Activated CD4-positive, alpha-beta T cell treated with anti-CD3 and anti-CD28 coated beads, Interleukin-10, Interleukin-2, amounts not matched to agents 100 ng/mL and 50 ng/mL, durations not matched to agents 16 hours and 8 hours (primary cell): ENCODE results near the gene MYH16.
"Not testable (repeated sequence)": the region's sequence is repeated elsewhere in the genome, so short reads cannot be mapped to it uniquely, and the experiment has no call there.

Source experiments
- DNase-seq: peaks from one replicate; pipeline ENCODE4 v3.0.0-alpha.2; 2020

The MYH16 gene

DNA sequence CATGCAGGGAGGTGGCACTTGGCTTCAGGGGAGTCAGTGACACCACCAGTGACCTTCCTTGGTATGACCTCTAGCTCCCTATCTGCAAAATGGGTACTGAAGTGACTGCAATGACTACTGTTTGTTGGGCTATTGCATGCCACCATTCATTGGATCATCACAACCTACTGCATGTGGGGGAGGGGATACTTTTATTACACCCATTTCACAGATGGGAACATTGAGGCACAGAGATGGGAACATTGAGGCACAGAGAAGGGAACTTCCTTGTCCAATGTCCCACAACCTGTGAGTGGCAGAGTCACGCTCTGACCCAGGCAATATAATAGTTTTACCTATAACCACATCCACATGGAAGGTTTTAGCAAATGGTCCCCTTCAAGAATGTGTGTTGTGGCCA, 12.2 kb upstream of the MYH16 start:
- DNase-seq: no peak

- DNase-seq: no peak
These were observed 11.0 kb upstream of the MYH16 start for GRCh38 chr7:99261646-99262045.

GRCh38 chr7:99265848-99266480, 6.7 kb upstream of the MYH16 start:
- no peak for DNase-seq

DNA sequence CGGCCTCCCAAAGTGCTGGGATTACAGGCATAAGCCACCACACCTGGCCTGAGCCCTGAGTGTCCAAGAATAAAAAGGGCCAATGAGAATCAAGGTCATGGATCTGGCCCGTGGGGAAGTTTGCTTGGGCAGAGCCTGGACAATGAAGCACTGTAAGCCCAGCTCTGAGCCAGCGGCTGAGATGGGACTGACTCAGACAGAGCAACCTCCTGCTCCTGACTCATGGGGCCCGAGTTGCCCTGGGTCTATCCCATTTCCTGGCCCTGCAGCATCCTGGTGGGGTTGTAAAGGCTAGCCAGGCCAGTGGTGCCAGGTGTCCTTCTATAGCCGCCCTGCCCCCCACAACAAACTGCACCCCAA, 5.2 kb upstream of the MYH16 start:
- no peak for DNase-seq

DNA sequence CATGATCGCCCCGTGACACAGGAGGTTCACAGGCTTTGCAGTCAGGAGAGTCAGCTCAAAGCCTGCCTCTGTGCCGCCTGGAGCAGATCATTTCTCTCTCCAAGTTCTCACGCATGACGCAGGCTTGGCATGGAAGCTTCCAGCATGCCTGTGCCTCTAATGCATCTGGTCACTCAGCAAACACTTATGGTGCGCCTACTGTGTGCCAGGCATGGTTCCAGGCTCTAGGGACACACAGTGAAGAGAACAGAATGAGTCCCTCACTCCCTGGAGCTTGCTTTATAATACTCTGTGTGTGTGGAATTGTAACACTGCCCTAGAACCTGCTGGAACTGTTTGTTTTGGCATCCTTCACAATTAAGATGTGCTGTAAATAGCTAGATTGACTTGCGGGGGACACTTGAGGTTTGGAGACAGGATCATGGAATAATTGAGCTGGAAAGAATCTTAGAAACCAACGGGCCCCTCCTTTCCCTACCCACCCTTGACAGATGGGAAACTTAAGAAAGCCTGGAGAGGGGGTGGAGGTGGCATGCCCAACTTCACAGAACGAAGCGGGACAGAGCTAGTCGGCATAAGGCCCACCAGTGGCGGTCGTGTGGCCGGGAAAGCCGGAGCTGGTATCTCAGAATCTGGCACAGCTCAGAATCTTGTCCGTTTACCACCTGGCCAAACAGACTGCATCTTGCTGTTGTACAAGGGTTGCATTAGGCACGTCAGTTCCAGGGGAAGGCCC, 4.6 kb upstream of the MYH16 start:
- DNase-seq: no peak

DNA sequence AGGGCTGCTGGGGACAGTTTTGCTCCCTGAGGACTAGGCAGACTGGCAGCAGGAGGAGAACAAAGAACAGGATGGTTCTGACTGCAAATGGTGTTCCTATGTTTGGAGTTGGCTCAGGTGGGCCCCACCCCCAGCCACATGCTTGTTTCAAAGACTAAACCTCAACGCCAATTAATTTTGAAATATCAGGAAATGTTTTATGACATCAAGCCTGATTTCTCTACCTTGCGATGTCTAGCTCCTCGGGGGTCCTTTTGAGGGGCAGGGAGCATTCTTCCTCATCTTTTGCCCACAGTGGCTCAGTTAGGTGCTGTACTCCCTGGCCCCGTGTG, 4.1 kb upstream of the MYH16 start:
- no peak for DNase-seq

DNA sequence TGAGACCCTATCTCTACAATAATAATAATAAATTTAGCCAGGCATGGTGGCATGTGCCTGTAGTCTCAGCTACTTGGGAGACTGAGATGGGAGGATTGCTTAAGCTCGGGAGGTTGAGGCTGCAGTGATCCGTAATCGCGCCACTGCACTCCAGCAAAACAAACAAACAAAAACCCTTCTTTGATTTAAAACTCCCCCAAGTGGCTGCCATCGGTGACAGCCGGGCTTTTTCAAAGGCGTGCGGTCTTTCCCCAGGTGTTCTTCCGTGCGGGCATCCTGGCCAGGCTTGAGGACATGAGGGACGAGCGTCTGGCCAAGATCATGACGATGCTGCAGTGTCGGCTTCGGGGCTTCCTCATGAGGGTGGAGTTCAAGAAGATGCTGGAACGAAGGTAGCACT, 1.9 kb upstream of the MYH16 start:
- no peak for DNase-seq

- DNase-seq: not testable (repeated sequence)
These were observed 922 bp downstream of the MYH16 start for GRCh38 chr7:99273561-99273960.

DNA sequence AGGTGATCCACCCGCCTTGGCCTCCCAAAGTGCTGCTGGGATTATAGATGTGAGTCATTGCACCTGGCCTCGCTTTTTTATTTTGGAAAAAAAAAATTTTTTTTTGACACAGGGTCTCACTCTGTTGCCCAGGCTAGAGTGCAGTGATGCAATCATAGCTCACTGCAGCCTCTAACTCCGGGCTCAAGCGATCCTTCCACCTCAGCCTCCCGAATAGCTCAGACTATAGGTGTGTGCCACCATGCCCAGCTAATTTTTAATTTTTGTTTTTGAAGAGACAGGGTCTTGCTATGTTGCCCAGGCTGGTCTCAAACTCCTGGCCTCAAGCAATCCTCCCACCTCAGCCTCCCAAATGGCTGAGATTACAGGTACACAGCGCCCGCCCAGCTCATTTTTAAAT, 2.3 kb downstream of the MYH16 start:
- DNase-seq: not testable (repeated sequence)

GRCh38 chr7:99275496-99275895, 2.9 kb downstream of the MYH16 start:
- DNase-seq: no peak

DNA sequence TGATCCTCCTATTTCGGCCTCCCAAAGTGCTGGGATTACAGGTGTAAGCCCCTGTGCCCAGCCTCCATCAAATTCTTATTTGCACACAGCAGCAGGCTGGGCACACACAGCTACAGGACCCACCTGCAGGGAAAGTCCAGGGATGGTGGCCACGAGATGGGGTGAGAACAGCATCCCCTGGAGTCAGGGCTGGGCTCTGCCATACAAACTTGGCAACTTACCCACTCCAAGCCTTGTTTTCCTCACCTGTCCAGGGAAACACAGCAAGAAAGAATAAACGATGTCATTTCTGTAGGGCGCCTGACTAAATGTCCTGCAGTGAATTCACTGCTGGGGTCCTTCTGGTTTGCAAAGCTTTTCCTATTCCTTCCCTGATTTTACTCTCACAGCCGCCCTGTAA, 5.5 kb downstream of the MYH16 start:
- DNase-seq: no peak

- DNase-seq: not testable (repeated sequence)
These were observed 11.5 kb downstream of the MYH16 start for GRCh38 chr7:99284165-99284564.

DNA sequence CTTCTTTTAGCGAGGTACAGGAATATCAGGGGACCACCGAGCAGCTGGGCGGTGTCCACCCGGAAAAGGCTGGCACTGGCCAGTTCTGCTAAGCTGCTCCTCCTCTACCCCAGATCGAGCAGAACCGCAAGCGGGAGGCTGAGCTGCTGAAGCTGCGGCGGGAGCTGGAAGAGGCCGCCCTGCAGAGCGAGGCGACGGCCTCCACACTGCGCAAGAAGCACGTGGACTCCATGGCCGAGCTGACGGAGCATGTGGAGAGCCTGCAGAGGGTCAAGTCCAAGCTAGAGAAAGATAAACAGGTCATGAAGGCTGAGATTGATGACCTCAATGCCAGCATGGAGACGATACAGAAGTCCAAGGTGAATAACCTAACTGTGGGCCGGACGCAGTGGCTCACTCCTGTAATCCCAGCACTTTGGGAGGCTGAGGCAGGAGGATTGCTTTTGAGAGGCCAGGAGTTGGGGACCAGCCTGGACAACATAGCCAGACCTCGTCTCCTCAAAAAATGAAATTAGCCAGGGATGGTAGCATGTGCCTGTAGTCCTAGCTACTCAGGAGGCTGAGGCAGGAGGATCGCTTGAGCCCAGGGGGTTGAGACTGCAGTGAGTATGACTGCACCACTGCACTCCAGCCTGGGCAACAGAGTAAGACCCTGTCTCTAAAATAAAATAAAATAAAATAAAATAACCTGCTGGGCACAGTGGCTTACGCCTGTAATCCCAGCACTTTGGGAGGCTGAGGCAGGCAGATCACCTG, 15.3 kb downstream of the MYH16 start:
- DNase-seq: no peak

- no peak for DNase-seq
These were observed 16.5 kb downstream of the MYH16 start for GRCh38 chr7:99289185-99289584.

DNA sequence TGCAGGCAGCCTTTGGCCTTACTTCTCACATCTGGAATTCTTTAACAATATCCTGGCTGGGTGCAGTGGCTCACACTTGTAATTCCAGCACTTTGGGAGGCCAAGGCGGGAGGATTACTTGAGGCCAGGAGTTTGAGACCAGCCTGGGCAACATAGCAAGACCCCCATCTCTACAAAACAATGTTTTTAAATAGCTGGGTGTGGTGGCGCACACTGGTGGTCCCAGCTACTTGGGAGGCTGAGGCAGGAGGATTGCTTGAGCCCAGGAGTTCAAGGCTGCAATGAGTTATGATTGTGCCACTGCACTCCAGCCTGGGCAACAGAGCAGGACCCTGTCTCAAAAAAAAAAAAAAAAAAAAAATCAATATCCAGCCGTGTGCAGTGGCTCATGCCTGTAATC, 17.5 kb downstream of the MYH16 start:
- not testable (repeated sequence) for DNase-seq

GRCh38 chr7:99290980-99291607, 18.5 kb downstream of the MYH16 start:
- no peak for DNase-seq

GRCh38 chr7:99292127-99292526, 19.5 kb downstream of the MYH16 start:
- no peak for DNase-seq

DNA sequence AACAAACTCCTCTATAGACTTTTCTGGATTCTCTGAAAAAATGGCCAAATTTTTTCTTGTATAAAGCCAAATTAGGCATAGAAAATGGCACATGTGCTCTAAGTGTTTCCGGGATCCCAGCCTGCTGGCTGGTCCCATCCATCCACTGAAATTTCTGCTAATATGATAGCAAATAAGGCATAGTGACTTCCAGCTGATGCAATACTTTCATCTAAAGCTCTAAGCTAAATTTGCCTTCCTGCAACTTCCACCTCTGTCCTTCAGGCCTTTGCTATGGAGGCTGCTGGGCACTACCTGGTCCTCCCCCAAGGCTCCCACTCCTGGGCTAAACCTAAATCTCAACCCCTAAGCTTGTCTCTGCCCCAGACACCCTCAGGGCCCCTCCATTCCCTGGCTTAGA, 20.5 kb downstream of the MYH16 start:
- DNase-seq: no peak

DNA sequence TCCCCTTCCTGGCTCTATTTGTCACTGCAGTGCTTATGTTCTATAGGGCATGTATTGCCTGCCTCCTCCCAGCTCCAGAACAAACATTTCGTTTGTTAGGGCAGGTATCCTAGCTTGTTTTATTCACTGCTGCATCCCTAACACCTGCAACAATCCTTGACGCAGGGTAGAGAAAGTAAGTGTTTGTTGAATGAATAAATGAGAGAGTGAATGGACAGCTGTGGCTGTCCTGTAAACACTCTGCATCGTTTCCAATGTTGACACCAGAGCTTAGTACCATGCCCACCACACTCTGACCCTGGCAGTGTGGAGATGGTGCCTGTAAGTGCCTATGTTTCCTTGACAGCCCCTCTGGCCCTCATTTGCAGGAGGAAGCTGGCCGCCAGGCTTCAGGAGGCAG, 21.0 kb downstream of the MYH16 start:
- no peak for DNase-seq

DNA sequence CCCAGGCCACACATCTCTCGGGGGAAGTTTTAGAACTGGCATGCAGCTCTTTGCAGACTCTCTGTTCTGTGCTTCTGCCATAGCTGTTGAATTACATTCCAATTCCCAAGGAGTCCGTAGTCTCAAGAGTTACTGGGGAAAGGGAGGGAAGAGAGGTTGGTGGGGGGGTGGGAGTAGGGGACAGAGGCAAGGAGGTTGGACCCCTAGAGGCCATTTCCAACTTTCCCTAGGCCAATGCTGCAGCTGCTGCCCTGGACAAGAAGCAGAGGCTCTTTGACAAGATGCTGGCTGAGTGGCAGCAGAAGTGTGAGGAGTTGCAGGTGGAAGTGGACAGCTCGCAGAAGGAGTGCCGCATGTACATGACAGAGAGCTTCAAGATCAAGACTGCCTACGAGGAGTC, 23.8 kb downstream of the MYH16 start:
- DNase-seq: no peak

DNA sequence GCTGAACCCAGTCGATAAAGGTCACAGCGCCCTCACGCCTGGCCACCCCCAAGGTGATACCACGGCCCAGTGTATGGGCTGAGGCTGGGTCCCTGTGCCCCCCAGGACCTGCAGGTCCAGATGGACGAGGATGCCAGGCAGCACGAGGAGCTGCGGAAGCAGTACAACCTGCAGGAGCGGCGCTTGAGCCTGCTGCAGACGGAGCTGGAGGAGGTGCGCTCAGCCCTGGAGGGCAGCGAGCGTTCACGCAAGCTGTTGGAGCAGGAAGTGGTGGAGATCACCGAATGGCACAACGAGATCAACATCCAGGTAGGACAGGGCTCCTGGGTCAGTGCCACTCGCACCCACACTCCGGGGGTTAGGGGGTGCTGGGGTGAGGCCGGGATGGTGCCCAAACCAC, 28.9 kb downstream of the MYH16 start:
- no peak for DNase-seq

GRCh38 chr7:99305473-99306260, 33.0 kb downstream of the MYH16 start:
- DNase-seq: no peak

DNA sequence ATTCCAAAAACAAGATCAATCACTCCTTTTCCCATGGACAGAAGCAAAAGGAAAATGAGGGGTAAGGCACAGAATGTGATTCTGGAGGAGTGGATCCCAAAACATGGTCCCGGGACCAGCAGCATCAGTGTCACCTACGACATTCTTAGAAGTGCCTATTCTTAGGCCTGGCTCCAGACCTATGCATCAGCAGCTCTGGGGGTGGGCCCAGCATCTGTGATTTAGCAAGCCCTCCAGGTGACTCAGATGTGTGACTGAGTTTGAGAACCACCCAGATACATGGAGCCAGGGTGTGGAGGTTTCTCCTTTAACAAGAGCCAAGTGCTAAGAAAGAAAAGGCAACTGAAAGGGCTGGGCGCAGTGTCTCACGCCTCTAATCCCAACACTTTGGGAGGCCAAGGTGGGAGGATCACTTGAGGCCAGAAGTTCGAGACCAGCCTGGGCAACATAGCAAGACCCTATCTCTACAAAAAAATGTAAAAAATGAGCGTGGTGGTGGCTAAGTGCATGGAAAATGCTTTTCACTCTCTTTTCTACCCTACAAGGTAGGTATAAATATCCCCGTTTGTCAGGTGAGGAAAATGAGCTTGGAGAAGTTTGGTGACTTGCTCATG, 35.9 kb downstream of the MYH16 start:
- no peak for DNase-seq
